Astrocyte (in vitro differentiated cells and primary cell): ENCODE measurements around the gene RAB31.

Source experiments
- EZH2 ChIP-seq: IDR thresholded peaks from 2 replicates; pipeline ENCODE4 v1.6.1; 2012; ENCODE audit warnings: mild to moderate bottlenecking, low read length, inconsistent platforms; ENCODE audit not compliant: insufficient read depth
- TF ChIP-seq, protein P1 (sequence below): IDR thresholded peaks from 2 replicates; pipeline ENCODE4 v1.5.1; 2011; ENCODE audit warnings: low read depth, mild to moderate bottlenecking, inconsistent platforms, low read length, moderate library complexity; ENCODE audit not compliant: insufficient read depth

DNA sequence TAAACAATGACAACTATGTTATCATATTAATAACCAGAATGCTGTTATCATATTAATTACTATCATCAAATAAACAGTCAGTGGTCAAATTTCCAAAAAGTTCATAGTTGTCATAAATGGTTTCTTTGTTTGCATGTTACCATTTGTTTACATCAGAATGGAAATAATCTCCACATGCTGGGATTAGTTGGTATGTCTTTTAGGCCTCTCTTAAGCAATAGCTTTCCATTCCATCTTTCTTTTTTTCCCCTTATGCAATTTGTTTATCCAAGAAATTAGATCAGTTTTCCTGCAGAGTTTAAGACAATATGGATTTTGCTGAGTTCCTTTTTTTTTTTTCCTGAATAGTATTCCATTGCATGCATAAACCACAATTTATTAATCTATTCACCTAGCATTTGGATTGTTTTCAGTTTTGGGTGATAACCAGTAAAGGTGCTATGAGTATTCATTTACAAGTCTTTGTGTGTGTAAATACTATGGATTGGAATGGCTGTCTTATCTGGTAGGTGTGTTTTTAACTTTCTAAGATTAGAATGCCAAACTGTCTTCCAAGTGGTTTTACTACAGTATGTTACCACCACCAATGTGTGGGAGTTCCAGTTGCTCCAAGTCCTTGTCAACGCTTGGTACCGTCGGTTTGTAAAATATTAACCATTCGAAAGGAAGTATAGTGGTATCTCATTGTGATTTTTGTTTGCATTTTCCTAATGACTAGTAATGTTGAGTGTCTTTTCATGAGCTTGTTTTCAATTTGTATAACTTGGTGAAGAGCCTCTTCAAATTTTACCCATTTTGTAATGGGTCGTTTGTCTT, 144.4 kb downstream of the RAB31 start:
- TF ChIP-seq, protein P1, sequence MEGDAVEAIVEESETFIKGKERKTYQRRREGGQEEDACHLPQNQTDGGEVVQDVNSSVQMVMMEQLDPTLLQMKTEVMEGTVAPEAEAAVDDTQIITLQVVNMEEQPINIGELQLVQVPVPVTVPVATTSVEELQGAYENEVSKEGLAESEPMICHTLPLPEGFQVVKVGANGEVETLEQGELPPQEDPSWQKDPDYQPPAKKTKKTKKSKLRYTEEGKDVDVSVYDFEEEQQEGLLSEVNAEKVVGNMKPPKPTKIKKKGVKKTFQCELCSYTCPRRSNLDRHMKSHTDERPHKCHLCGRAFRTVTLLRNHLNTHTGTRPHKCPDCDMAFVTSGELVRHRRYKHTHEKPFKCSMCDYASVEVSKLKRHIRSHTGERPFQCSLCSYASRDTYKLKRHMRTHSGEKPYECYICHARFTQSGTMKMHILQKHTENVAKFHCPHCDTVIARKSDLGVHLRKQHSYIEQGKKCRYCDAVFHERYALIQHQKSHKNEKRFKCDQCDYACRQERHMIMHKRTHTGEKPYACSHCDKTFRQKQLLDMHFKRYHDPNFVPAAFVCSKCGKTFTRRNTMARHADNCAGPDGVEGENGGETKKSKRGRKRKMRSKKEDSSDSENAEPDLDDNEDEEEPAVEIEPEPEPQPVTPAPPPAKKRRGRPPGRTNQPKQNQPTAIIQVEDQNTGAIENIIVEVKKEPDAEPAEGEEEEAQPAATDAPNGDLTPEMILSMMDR = no peak
- no peak for TF ChIP-seq EZH2
